ENCODE data around the gene MED17. TPM values are rescaled to one million over a fixed set of nuclear protein-coding genes. Genes with fewer than 3 reads are reported as not detected.
A peak's percentile ranks its signal among the peaks of the same experiment; 100 is the strongest.

Gene MED17
- total and polyA plus RNA-seq, 2 of the 13 experiments (the other 11 are each of a cell fraction or from before 2014, with no cell fraction given) = 23.1 to 37.0 TPM

- TF ChIP-seq IKZF5 (CRISPR knock-in tag; IDR thresholded peaks at IDR 0.05) = peak; percentile 56; the same call in 1 of the 2 replicates
- peak; percentile 55 for TF ChIP-seq ZNF883 (CRISPR knock-in tag; IDR thresholded peaks at IDR 0.05; ENCODE audit: not compliant biosample characterization)
- peak; percentile 82 for TF ChIP-seq PHF20 (CRISPR knock-in tag; IDR thresholded peaks at IDR 0.05)
- no peak for TF ChIP-seq SIX4 (CRISPR knock-in tag; IDR thresholded peaks at IDR 0.05)
- TF ChIP-seq NR2F6 (IDR thresholded peaks at IDR 0.05) = no peak
- TF ChIP-seq NR2F6 (CRISPR knock-in tag; IDR thresholded peaks at IDR 0.05) = no peak
- TF ChIP-seq ZNF782 (CRISPR knock-in tag; IDR thresholded peaks at IDR 0.05; ENCODE audit: borderline replicate concordance) = peak; percentile 48; the same call in 1 of the 2 replicates
- TF ChIP-seq MEIS2 (CRISPR knock-in tag; IDR thresholded peaks at IDR 0.05) = no peak; the same call in 1 of the 2 replicates
- peak; percentile 85; the same call in 1 of the 2 replicates for TF ChIP-seq ZNF280D (CRISPR knock-in tag; IDR thresholded peaks at IDR 0.05)
- no peak for TF ChIP-seq PHB2 (IDR thresholded peaks at IDR 0.05; ENCODE audit: partially characterized antibody)
- no peak; the same call in 1 of the 2 replicates for TF ChIP-seq ZBTB8A (CRISPR knock-in tag; IDR thresholded peaks at IDR 0.05; ENCODE audit: borderline replicate concordance, low read depth)
- no peak for TF ChIP-seq ZNF432 (CRISPR knock-in tag; IDR thresholded peaks at IDR 0.05; ENCODE audit: borderline replicate concordance)
- peak; percentile 53 for TF ChIP-seq TFE3 (CRISPR knock-in tag; IDR thresholded peaks at IDR 0.05)
- no peak for TF ChIP-seq LCORL (IDR thresholded peaks at IDR 0.05)
- TF ChIP-seq LCORL (CRISPR knock-in tag; IDR thresholded peaks at IDR 0.05) = no peak
- TF ChIP-seq ZNF451 (CRISPR knock-in tag; IDR thresholded peaks at IDR 0.05) = no peak
- TF ChIP-seq THYN1 (CRISPR knock-in tag; IDR thresholded peaks at IDR 0.05; ENCODE audit: borderline replicate concordance, low read depth) = no peak
- no peak for TF ChIP-seq BRF2 (CRISPR knock-in tag; IDR thresholded peaks at IDR 0.05)
- no peak for TF ChIP-seq ZNF788 (CRISPR knock-in tag; IDR thresholded peaks at IDR 0.05; ENCODE audit: borderline replicate concordance)
- peak; percentile 23; the same call in 1 of the 2 replicates for TF ChIP-seq MAFF (IDR thresholded peaks at IDR 0.05; ENCODE audit: low read depth, low read length)
- no peak; the same call in 1 of the 2 replicates for TF ChIP-seq ZNF841 (CRISPR knock-in tag; IDR thresholded peaks at IDR 0.05; ENCODE audit: borderline replicate concordance)
- TF ChIP-seq ZNF784 (CRISPR knock-in tag; IDR thresholded peaks at IDR 0.05; ENCODE audit: borderline replicate concordance) = no peak; the same call in 1 of the 2 replicates
Observed at GRCh38 chr11:93784145-93784934, at the start of gene MED17 (continued).

Data from HepG2 (cell line).